SK-N-SH (cell line): ENCODE data around the gene MRPS23. TPM values are rescaled to one million over a fixed set of nuclear protein-coding genes. Genes with fewer than 3 reads are reported as not detected.
A peak's percentile ranks its signal among the peaks of the same experiment; 100 is the strongest.

Source experiments
- CHD2 ChIP-seq: fragments of 150-350 bp; IDR thresholded peaks from 2 replicates; pipeline ENCODE4 v1.6.1; 2018; ENCODE audit warnings: low read length; ENCODE audit not compliant: partially characterized antibody
- CTCF ChIP-seq: fragments of 200-600 bp; sonication (generic); IDR thresholded peaks from 2 replicates; pipeline ENCODE4 v1.6.1; 2017; ENCODE audit warnings: antibody characterized with exemption, mild to moderate bottlenecking, moderate library complexity
- EP300 ChIP-seq, 2 experiments: IDR thresholded peaks; 2 replicates each; pipeline versions ENCODE4 v1.4.0 to v1.6.1; 2012; ENCODE audit warnings: borderline replicate concordance in 1 of 2, low read depth in 1 of 2, low read length in 1 of 2
- EZH2phosphoT487 ChIP-seq: fragments of 200-600 bp; sonication (generic); IDR thresholded peaks from 2 replicates; pipeline ENCODE4 v1.6.1; 2017; ENCODE audit warnings: low read depth, mixed run types, mild to moderate bottlenecking, antibody characterized with exemption, moderate library complexity, borderline replicate concordance
- FOSL2 ChIP-seq: IDR thresholded peaks from 2 replicates; pipeline ENCODE4 v1.4.0; 2012; ENCODE audit warnings: low read depth, mild to moderate bottlenecking, moderate library complexity, borderline replicate concordance
- FOXJ3 ChIP-seq: sonication (generic); formaldehyde crosslinking; IDR thresholded peaks from 2 replicates; pipeline ENCODE4 v1.5.1; 2020; ENCODE audit warnings: mild to moderate bottlenecking, missing genetic modification reagents
- GABPA ChIP-seq: IDR thresholded peaks from 2 replicates; pipeline ENCODE4 v1.4.0; 2012; ENCODE audit warnings: low read depth, mild to moderate bottlenecking
- MAX ChIP-seq: IDR thresholded peaks from 2 replicates; pipeline ENCODE4 v1.4.0; 2012; ENCODE audit warnings: low read depth
- MEF2A ChIP-seq: IDR thresholded peaks from 2 replicates; pipeline ENCODE4 v1.4.0; 2012; ENCODE audit warnings: low read depth, borderline replicate concordance
- MXI1 ChIP-seq: IDR thresholded peaks from 2 replicates; pipeline ENCODE4 v1.6.1; 2012; ENCODE audit warnings: mild to moderate bottlenecking, low read depth, low read length, improper control_type of control experiment
- NFIC ChIP-seq: IDR thresholded peaks from 2 replicates; pipeline ENCODE4 v1.4.0; 2012; ENCODE audit warnings: borderline replicate concordance
- NRF1 ChIP-seq: IDR thresholded peaks from 2 replicates; pipeline ENCODE4 v1.6.1; 2012; ENCODE audit warnings: low read depth, mild to moderate bottlenecking, low read length
- PBX3 ChIP-seq: IDR thresholded peaks from 2 replicates; pipeline ENCODE4; 2012
- POLR2AphosphoS5 ChIP-seq: IDR thresholded peaks from 2 replicates; pipeline ENCODE4 v1.6.1; 2012; ENCODE audit warnings: low read depth, low read length
- RAD21 ChIP-seq: IDR thresholded peaks from 2 replicates; pipeline ENCODE4 v1.6.1; 2012; ENCODE audit warnings: mild to moderate bottlenecking, low read length
- RCOR1 ChIP-seq: fragments of 150-350 bp; IDR thresholded peaks from 2 replicates; pipeline ENCODE4 v1.6.1; 2017; ENCODE audit warnings: antibody characterized with exemption, low read length
- RFX5 ChIP-seq: IDR thresholded peaks from 2 replicates; pipeline ENCODE4 v1.6.1; 2012; ENCODE audit warnings: mild to moderate bottlenecking, improper control_type of control experiment, low read length
- TCF12 ChIP-seq: IDR thresholded peaks from 2 replicates; pipeline ENCODE4 v1.4.0; 2012
- TEAD4 ChIP-seq: IDR thresholded peaks from 2 replicates; pipeline ENCODE4 v1.4.0; 2012; ENCODE audit warnings: mild to moderate bottlenecking, borderline replicate concordance; ENCODE audit not compliant: insufficient read depth
- USF2 ChIP-seq: fragments of 150-350 bp; IDR thresholded peaks from 2 replicates; pipeline ENCODE4 v1.6.1; 2017; ENCODE audit warnings: antibody characterized with exemption, low read length, low read depth, borderline replicate concordance
- YY1 ChIP-seq: IDR thresholded peaks from 2 replicates; pipeline ENCODE4 v1.4.0; 2012; ENCODE audit warnings: low read depth, mild to moderate bottlenecking
- polyA plus RNA-seq, 3 experiments: library from polyadenylated mRNA; depleted of rRNA; stranded (reverse); fragments of >200 nt; gene quantifications; 2 replicates each; pipeline ENCODE4 v1.2.3, GENCODE V29; 2012

Gene MRPS23
- polyA plus RNA-seq, 1 of the 3 experiments (the other 2 are of a cell fraction), result 105 TPM

GRCh38 chr17:57808882-57809281 lies 41.0 kb downstream of the MRPS23 start (continued):
- no peak for TF ChIP-seq MEF2A
- no peak for TF ChIP-seq RFX5
- no peak for TF ChIP-seq CTCF
- TF ChIP-seq POLR2AphosphoS5, result no peak
- TF ChIP-seq RAD21, result 0 out of 2 replicates have a peak, but pooled peaks have one; percentile 3
- TF ChIP-seq CHD2, result peak; percentile 59
- no peak for TF ChIP-seq TEAD4
- no peak for TF ChIP-seq NFIC
- TF ChIP-seq MXI1, result peak; percentile 54; the same call in 1 of the 2 replicates
- TF ChIP-seq NRF1, result no peak
- no peak for TF ChIP-seq PBX3
- peak in 1 of 2 experiments; percentile 64; a peak in 1 of 4 replicates for TF ChIP-seq EP300 (IDR thresholded peaks at IDR 0.05; ENCODE audit: borderline replicate concordance in 1 of 2, low read depth in 1 of 2, low read length in 1 of 2)
- peak; percentile 84 for TF ChIP-seq RCOR1
- TF ChIP-seq EZH2phosphoT487, result no peak
- TF ChIP-seq TCF12, result no peak; the same call in 1 of the 2 replicates
- no peak for TF ChIP-seq FOSL2
- no peak; the same call in 1 of the 2 replicates for TF ChIP-seq FOXJ3
- no peak for TF ChIP-seq GABPA
- TF ChIP-seq USF2, result no peak
- TF ChIP-seq MAX, result no peak
- TF ChIP-seq YY1, result no peak
